ENCODE data around the gene TRAIP.
A peak's percentile ranks its signal among the peaks of the same experiment; 100 is the strongest.
"Not testable (repeated sequence)": the region's sequence is repeated elsewhere in the genome, so short reads cannot be mapped to it uniquely, and the experiment has no call there.

Gene TRAIP, protein sequence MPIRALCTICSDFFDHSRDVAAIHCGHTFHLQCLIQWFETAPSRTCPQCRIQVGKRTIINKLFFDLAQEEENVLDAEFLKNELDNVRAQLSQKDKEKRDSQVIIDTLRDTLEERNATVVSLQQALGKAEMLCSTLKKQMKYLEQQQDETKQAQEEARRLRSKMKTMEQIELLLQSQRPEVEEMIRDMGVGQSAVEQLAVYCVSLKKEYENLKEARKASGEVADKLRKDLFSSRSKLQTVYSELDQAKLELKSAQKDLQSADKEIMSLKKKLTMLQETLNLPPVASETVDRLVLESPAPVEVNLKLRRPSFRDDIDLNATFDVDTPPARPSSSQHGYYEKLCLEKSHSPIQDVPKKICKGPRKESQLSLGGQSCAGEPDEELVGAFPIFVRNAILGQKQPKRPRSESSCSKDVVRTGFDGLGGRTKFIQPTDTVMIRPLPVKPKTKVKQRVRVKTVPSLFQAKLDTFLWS

DNA sequence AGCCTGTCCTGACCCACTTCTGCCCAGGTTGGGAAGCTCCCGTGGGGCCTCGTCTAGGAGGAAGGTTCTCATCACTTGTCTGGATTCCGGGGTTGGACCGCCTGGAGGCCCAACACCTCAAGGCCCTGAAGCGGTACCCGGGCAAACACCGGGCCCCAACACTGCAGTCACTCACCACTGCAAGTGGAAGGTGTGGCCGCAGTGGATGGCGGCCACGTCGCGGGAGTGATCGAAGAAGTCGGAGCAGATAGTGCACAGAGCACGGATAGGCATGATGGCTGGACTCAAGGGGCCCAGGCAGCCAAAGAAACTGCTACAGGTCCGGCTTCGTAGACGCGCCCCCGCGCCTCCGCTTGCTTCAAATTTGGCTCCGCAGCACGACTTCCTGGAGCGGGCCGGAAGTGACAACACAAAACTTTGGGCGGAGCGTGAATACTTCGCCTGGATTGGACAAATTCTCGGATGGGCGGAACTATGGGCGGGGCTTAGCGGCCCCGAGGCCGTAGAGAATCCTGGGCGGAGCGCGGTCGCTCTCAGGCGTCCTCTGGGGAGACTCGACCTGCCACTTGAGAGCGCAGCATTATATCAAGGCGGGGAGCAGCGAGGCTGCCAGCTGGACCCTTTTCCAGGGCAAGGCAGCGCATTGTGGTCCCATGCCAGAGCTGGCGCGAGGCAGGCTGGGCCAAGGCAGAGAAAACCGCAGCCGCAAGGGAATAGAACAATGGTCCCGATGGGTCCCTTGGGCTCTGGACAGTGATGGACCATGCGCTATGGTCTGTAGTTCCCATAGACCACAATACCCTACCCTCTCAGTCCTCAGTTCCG, at the start of gene TRAIP:
TSS of gene TRAIP (minus strand) at position 384 of the 825 bp plus-strand sequence. CDS start at position 273, 111 bp downstream.
- peak; percentile 78 for DNase-seq (ENCODE audit: low read depth, low spot score)

DNA sequence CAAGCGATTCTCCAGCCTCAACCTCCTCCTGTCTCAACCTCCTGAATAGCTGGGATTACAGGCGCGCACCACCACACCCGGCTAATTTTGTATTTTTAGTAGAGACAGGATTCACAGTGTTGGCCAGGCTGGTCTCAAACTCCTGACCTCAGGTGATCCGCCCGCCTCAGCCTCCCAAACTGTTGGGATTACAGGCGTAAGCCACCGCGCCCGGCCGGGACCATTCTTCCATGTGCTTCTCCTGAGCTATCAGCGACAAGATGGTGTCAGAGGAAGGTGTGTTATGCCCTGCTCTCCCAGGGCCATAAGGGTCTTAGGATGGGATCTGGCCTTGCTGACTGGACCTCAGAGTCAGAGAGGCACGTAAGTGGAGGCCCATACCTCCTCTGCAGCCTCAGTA, 48.1 kb upstream of the TRAIP start:
- DNase-seq (ENCODE audit: low read depth, low spot score) = not testable (repeated sequence)

DNA sequence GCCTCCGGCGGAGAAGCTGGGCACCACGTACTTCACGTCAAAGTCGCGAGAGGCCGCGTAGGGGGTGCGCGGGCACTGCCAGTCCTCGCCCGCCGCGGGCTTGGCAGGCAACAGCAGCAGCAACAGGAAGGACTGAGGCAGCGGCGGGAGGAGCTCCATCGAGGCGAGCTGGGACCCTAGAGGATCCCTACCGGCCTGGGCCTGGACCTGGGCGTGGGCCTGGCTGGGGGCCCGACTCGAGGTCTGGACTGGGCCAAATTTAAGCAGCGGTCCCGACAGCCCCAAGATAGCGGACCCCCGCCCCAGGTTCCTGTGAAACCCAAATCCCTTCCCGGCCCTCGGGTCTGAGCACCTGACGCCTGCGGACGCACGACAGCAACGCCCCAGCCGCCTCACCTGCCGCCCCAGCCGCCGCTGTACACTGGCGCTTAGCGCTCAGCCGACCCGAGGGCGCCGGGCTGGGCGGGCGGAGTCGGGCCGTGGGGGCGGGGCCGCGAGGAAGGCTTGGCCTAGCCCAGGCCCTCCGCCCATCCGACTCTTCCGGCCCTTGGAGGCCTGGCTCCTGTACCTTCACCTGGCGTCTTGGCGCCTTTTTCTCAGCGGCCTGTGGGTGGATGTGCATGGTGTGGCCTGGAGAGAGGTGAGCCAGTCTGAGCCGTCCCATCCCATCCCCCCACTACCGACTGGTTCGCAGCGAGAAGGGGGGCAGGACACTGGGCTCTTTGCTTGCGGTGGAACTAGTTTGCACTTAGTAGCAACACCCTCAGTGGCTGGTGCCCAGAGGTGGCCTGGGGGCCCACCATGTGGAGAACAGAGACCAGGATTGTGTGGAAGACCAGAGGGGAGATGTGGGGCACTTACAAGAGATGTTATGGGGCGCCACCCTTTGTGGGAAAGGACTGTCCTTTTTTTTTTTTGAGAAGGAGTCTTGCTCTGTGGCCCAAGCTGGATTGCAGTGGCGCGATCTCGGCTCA, 47.4 kb upstream of the TRAIP start, which contains the start of gene MST1R:
TSS of gene MST1R (minus strand) at position 423 of the 974 bp plus-strand sequence. CDS start at position 159, 264 bp downstream.
- DNase-seq (ENCODE audit: low read depth, low spot score) = peak; percentile 87

DNA sequence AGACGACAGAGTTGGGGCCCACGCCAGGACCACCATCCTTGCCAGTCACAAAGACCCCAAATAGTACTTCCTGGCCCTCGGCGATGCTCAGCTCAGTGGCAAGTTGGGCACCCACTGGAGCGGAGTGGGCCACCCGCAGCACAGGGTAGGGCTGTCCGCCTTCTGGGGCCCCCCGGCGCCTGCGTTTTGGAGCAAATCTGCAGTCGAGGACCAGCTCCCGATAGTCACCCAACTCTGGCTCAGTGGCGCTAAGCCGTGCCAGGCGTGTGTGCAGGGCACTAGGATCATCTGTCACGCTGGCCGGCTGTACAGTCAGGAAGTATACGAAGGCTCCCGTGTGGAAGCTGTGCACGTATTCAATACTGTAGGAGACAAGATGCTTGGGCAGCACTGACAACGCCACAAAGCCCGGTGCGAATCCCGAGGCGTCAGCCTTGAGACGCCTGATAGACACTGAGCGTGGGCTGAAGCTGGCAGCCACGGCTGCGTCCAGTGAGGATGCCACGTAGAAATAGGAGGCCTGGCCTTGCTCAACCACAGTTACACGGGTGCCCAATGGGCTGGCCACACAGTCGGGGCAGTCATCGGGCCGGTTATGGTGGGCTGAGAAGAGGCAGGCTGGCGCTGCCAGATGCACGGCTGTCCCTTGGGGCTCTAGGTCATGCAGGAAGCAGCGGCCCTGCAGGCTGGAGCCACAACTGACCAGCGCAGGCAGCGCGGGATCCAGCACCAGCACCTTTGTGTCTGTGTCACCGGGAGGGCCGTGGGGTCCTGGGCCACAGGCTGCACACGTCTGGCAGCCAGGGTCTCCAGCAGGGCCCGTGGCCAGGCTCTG, 46.4 kb upstream of the TRAIP start:
- no peak for DNase-seq (ENCODE audit: low read depth, low spot score)

DNA sequence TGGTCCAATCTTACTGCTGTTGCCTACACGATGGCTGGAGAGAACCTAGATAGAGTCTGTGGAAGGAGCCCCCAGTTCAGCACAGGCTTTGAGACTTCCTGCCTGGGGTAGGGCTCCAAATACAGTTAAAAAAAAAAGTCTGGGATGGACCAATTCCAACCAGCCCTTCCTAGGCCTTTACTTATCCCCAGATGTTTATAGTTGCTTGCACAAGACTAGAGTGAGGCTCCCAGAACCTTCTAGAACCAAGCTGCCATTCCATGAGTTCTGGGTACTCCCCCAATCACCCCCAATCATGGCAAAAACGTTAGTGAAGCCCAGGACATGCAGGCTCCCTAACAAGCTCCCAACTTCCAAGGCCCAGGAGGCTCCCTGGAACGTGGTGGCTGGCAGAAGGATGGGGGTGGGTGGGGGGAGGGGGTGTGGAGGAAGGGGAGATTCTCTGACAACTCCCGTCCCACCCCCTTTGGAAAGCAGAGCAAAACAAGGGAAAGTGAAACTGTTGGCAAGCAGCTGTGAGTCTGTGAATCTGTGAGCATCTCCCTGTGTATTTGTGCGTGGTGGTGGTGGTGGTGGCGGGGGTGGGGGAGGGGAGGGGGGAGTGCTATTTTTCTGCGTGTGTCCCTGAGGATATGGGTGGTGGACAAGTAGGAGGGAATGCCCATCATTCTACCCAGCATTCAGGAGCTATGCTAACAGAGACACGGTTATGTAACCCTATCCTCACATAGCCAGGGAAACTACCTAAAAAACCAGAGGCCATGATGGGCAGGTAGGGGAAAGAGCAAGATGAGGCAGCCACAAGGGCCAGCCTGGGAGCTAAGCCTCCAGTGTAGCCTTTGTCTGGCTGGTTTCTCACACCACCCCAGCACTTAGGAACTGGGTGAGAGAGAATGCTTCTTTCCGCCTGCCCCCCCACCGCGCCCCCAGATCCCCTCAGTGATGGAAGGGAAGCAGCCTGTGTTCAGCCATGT, 45.3 kb upstream of the TRAIP start:
- DNase-seq (ENCODE audit: low read depth, low spot score) = no peak

DNA sequence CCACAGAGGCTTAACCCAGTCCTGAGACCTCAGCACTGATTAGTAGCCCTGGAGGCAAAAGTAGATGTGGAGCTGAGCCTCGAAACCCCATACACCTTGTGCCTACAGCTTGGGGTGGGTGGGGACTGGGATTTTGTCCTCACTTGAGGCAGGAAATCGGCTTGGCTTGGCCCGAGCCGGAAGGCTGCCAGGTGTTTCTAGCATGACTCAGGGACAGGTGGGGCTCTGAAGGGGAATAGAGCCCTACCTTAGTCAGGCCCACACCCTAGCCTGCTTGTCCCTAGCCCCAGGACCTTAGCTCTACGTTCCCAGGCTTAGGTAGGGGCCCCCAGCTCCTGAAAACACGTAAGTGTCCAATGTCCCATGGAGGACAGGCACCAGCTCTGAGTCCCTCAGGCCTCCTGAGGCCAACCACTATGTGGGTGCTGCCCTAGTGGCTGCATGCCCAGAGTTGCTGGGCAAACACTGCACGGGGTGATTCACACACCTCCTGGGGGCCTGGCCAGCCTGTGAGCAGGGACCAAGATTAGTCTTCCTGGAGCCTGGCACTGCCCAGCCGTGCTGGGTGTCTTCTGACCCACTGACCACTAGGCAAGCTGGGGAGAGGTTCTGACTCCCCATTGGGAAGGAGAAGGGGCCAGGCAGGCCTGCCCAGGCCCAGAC, 44.3 kb upstream of the TRAIP start:
- no peak for DNase-seq (ENCODE audit: low read depth, low spot score)

DNA sequence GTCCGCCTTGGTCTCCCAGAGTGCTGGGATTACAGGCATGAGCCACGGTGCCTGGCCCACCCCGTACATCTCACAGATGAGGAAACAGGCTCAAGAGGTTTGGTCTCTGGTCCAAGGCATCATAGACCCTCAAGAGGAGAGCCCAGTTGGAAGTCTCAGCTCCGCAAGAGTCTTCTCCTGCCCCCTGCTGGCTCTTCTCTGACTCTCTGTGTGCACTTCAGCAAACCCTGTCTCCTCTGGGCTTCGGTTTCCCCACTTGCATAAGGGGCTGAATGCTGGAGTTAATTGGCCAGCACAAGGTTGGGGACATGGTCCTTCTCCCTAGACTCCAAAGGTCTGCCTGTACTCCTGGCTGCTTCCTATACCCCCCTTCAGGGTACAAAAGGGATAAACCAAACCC, 43.5 kb upstream of the TRAIP start:
- peak; percentile 52 for DNase-seq (ENCODE audit: low read depth, low spot score)

DNA sequence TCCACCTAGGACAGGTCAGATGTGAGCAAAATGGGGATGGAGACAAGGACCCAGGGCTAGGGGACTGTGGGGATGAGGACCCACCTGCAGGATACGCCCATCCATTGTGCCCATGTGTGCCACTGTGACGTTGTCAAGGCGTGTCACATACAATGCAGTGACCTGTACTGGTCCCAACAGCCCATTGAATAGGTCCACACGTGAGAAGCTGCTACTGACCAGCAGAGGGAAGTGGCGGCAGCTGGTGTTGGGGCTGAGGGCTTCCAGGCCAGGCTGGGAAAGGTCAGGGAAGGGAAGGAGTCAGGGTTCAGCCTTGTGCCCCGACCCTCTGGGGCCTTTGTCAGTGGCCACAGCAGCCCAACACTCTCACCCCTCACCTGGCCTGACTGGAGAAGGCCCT, 42.6 kb upstream of the TRAIP start:
- no peak for DNase-seq (ENCODE audit: low read depth, low spot score)

DNA sequence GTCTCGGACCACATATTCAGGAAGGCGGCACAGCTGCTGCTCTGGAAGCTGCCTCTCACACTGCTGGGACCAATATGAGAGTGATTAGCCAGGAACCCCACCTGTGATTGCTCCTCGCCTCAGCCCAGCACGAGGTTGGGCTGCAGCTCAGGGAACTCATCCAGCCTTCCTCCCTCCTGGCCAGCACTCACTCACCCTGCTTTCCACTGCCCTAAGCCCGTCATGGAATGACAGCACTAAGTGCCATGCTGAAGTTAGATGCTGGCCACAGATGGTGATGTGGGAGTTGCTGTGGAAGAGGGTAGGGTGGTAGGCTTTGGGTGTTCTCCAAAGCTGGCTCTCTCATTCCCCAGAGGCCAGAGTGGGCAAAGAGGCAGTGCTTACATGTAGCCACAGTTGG, 40.0 kb upstream of the TRAIP start:
- no peak for DNase-seq (ENCODE audit: low read depth, low spot score)

DNA sequence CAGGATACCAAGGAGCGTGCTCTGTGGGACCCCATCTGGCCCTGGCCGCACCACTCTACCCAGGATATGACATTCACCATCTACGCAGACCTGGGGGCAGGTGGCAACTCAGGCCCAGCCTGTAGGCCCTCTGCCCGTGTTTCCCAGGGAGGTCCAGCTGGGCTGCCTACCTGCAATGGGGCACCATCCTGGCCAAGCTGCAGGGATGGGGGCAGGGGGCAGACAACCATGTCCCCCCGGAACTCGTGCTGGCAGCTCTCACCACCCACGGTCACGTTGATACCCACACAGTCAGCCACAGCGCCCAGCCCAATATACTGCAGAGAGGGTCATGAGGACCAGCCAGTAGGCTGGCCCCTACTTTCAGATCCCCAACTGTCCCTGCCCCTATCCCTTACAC, 39.4 kb upstream of the TRAIP start:
- DNase-seq (ENCODE audit: low read depth, low spot score) = no peak

DNA sequence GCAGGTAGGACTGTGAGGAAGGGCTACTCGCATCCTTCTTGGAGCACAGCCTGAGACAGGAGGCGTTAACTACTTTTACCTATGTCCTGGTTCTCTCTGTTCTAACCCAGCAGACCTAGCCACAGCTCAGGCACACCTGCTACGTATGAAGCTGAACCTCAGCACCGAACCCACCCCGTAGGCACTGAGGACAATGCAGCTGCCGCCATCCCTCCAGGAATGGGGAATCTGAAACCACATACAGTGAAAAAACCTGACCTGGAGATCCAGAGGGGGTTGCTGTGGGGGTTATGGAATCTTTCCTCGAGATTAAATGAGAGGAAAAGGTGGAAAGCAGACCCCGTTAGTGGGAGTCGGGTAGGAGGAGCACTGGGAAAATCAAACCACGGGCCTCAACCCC, 32.9 kb upstream of the TRAIP start:
- no peak for DNase-seq (ENCODE audit: low read depth, low spot score)

DNA sequence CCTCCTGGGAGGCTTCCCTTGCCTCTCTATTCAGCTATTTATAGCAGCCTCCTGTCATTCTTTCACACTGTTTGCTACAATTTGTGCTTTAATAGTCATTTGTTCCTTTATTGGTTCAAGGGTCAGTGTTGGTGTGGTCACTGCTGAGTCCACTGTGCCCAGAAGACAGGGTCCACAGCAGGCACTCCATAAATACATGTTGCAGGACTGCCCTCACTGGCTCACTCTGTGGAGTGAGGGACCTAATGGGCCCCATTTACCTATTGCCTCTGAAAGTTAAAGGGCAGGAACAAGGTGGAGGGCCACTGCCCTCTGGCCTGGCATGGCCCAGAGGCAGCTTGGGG, 30.5 kb upstream of the TRAIP start:
- DNase-seq (ENCODE audit: low read depth, low spot score) = no peak

DNA sequence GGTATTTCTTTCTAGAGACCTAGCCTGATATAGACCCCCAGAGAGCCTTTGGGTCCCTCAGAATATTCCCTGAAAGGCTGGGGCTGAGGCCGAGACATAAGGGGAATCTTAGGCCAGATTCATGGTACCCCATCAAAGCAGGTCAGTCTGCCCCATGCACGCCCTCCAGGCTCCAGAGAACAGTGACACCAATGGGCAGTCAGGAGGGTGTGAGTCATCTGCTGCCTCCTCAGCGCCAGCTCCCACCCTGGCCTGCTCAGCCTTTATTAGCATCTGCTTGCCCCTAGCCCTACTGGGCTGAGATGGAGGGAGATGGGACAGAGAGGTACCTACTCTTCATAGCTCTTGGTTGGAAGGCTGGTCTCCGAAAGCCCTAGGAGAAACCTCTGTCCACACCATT, 27.6 kb upstream of the TRAIP start:
- no peak for DNase-seq (ENCODE audit: low read depth, low spot score)

DNA sequence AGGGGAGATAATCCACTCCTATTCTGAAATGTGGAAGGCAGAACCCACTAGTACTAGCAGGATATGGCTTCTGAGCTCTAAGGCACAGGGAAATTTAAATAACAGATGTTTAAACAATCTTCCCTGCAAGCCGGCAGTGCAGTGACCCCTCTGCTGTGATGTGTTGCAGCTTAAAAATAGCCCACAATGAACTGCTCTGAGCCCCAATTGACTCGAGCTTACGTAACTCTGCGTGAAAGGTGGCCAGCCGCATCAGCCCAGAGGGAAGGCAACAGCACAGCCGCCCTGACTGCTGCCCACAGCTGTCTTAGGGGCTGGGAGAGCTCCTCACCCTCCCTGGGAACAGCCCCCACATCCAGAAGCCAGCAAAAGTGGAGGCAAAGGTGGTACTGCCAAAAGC, 25.8 kb upstream of the TRAIP start:
- no peak for DNase-seq (ENCODE audit: low read depth, low spot score)

DNA sequence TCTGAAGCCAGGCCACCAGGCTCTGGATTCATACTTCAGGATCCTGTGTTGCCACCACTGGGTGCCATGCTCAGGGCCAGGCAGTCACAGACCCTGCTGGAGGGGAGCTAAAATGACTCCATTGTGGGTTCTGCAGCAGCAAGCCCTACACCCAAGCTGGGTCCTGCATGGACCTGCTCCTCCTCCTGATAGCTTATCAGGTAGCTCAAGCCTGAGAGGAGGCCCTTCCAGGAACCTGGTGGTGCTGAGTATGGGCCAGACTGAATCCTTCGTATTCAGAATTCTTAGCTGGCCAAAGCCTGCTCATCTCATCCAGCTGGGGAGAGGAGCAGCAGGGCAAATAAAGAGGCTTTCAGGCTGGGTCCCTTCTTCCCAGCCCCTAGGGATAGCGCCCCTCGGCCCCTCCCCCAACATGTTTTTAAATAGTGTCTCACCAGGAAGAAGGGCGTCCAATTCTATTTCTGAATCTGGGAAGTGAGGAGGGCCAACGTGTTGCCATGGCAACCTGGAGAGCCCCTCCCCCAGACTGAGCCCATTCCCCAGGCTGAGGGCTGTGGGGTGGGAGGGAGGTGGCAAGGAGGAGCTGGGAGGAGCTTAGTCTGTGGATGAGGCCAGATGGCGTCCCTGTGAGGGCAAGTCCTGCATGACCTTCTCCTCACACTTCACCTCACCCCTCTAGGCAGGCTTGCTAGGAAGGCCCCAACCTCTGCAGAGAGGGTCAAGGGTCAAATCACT, 24.4 kb upstream of the TRAIP start:
- no peak for DNase-seq (ENCODE audit: low read depth, low spot score)

DNA sequence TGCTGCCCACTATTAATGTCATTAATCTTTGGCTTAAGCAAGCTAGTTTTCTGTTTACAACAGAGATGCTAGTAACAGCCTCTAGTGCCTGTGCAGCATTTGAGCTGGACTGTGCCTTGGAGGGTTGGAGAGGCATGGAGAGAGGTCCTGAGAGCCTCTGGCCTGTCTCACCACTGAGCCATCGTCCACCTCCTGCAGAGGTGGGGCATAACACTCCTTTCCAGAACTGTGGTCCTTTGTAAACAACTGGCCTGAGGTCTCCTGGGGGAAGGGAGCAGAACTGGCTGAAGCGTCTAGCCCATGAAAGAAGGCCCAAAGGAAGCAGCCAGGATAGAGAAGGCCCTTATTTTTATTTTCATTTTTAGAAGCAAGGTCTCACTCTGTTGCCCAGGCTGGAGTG, 23.4 kb upstream of the TRAIP start:
- no peak for DNase-seq (ENCODE audit: low read depth, low spot score)

DNA sequence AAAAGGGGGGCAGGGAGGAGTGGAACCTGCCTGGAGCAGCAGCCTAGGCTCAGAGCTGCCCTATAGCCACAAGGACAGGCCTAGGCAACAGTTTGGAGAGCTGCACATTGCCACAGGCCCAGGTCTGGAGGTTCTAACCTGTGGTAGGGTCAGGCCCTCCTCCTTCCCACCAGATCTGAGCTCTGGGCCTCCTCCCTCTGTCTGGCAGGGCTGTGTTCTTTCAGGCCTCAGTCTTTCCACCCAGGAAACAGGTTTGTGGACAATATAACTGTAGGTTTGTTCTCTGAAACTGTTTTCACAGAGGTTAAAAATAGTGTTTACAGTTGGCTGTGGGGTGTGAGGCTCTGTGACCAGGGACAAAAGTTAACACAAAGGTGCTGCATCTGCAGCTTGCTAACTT, 22.3 kb upstream of the TRAIP start:
- DNase-seq (ENCODE audit: low read depth, low spot score) = no peak

DNA sequence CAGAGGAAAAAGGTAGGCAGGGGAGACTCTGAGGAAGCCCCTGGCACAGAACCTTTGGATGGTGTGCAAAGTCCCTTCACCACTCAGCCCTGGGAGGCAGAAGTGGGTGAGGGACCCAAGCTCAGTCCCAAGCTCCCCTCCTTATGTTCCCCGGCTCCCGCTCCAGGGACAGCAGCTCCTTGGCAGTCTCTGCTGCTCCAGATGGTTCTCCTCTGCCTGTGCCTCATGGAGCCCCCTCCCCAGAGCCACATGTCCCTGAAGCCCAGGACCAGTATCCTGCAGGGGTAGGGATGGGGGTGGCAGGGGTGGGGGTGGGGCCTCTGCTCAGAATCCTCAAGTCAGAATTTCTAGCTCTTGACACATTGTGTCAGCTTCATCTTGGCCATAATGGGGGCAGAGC, 21.4 kb upstream of the TRAIP start:
- no peak for DNase-seq (ENCODE audit: low read depth, low spot score)
